HG03280 (cell line): ENCODE results near the gene SMAD9.
"Not testable (repeated sequence)": the region's sequence is repeated elsewhere in the genome, so short reads cannot be mapped to it uniquely, and the experiment has no call there.

Experiments
- ATAC-seq: cut with Tn5 transposase; IDR thresholded peaks from one replicate; pipeline ENCODE4 v1.9.1; 2021; ENCODE audit warnings: mild to moderate bottlenecking, moderate library complexity; ENCODE audit not compliant: unreplicated experiment

Gene SMAD9

GRCh38 chr13:36912369-36912768 lies 7.7 kb downstream of the SMAD9 start:
- no peak for ATAC-seq

DNA sequence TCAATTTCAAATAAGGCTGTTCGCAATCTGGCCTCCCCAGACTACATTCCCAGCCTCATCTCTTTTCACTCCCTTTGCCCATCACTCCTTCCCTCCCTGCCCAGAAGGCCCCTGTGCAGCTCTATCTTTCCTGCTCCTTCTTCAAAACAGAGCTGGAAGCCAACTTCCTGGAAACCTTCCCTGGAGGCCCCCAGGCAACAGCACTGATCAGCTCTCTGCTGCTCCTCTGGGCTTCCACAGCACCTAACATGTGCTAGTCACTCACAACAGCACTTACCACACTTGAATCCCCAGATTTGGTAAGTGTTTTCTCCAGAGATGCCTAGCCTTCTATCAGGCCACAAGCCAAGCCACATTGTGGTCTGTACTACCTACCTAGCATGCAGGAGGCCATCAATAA lies 9.5 kb downstream of the SMAD9 start:
- ATAC-seq, result no peak

- no peak for ATAC-seq
Observed at GRCh38 chr13:36907821-36908220, 12.2 kb downstream of the SMAD9 start.

- ATAC-seq, result no peak
Observed at GRCh38 chr13:36907266-36907665, 12.8 kb downstream of the SMAD9 start.

DNA sequence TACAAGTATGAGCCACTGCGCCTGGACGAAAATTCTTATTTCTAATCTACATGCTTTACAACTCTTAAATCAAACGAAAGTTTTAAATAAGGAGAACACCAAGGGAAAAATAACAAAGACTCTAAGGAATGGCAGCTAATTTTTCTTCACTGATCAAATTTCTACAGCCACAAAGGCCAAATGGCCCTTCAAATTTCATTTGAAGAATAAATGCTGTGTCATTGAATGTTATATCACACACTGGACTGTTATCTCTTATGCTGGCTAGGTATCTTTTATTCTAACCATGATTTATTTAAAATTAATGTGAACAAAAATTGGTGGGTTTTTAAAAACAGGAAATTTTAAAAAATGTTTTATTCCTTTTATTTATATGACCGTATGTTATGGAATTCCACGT lies 14.1 kb downstream of the SMAD9 start:
- ATAC-seq, result no peak

DNA sequence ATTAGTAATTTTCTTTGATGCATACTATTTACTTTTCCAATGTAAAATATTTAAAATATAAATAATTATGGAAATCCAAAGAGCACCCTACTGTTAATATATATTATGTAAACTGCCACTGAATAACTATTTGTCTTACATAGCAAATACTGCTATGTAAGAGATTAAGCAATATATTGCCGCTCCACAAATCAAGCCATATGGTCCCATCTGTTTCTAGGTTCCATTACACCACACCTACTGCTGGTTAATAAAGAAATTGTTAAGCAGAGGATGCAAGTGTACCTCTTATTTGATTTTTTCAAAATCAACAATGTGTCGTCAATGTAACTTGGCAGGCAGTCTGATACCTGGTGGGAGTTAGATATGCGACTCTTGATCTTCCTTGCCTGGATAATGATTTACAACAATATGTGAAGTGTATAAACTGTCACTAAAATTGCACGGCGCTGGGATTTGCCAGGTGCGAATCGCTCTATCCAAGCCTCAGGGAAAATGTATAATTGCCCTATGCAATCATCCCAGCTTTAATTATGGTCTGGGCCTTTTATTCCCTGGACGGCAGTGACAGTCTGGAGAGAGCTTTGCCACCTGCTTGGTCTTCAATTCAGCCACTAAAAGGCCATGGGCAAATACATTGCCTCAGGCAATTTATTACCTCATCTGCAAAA lies 16.0 kb downstream of the SMAD9 start:
- ATAC-seq, result no peak

DNA sequence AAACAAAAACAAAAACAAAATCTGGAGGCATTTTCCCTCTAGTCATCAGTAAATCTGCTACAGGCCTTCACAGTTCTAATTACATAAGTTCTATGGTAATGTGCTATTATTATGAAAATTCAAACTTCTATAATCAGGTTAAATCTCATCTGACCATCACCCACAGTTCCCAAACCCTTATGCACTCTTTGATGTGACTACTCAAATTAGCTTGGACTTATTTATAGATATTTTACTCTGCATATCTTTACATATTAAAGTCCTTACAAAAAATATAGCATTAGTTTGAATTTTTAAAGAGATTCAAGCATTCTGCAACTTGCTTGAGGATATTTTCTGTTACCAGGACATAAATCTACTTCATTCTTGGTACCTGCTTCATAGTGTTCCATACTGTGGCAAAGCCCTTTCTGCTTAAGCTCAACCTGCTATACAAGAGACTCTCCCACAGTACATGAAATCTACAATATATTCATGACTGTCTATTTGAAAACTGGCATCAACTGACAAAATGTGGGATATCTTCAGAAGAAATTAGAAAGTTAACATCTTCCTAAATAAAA lies 22.9 kb downstream of the SMAD9 start:
- no peak for ATAC-seq

DNA sequence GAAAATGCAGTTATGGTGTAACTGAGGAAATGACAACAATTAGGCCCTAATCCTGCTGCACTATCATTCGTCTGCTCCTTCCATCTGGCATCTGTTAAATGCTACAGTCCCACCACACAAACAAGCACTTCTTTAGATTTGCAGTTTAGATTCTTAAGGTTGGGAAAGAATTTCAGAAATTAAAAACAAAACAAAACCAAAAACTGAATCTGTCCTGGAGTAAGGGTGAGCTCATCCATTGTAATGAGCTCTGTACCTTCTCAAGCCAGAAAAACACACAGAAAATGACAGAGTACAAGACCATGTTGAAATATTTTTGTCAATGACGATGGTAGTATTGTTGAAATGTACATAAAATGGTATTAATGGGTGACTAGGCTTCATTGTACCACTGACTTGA lies 28.3 kb downstream of the SMAD9 start:
- no peak for ATAC-seq

DNA sequence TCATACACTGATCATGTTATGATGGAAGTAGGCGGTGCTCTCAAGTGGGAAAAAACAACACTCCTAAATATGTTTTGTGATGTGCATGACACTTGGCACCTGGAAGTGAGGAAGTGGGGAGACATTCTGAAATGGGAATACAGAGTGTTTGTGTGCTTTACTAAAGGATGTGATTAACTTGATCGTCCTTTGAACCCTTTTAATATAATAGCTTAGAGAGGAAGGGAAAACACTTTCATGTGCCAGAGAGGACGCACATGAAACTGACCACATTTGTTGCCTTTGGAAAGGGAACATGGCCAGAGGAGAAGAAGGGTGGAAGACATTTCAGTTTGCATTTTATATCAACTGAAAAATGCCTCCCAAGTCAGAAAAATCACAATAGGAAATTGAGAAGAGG lies 31.4 kb downstream of the SMAD9 start:
- no peak for ATAC-seq

GRCh38 chr13:36887758-36888521 lies 32.1 kb downstream of the SMAD9 start:
- ATAC-seq, result no peak

DNA sequence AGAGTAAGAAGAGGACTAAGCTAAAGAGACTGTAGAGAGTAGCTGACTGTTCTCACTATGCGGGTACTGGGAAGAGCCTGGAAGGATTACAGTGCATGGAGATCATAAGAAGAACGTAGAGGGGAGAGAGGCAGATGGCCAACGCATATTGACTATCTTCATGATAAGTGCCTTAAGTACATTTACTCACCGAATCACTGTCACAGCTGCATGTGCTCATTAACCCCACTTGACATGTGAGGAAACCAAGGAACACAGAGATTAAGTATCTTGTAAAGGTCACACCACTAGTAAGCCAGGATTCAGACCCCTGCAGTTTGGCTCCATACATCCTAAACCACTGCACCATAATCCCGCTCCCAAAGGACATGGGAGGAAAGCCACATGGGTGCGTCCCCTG lies 34.1 kb downstream of the SMAD9 start:
- no peak for ATAC-seq

- ATAC-seq, result no peak
Observed at GRCh38 chr13:36884235-36884634, 35.8 kb downstream of the SMAD9 start.

DNA sequence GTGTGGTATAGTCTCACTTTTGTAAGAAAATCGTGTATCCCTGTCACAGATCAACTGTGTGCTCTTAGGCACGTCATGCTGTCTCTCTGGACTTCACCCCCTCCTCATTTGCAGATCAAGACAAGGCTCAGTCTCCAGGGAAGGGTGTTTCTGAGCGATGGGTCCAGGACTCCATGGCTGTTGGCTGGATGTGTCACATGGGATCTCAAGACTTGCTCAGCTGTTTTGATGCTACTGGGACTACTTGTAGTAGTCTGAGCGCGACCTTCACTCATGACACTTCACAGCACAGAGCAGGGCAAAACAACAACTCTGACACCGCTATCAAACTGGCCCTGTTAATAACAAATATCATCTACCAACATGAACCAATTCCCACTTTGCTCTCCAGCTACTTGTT lies 36.2 kb downstream of the SMAD9 start:
- ATAC-seq, result no peak

DNA sequence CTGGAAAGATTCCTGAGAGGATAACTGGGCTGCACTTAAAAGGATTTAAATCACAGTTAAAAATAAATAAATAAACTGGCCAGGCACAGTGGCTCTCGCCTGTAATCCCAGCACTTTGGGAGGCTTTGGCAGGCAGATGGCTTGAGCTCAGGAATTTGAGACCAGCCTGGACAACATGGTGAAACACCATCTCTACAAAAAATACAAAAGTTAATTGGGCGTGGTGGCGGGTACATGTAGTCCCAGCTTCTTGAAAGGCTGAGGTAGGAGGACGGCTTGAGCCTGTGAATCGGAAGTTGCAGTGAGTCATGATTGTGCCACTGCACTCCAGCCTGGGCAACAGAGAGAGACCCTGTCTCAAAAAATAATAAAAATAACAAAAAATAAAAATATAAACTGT lies 36.6 kb downstream of the SMAD9 start:
- not testable (repeated sequence) for ATAC-seq

- no peak for ATAC-seq
Observed at GRCh38 chr13:36882829-36883390, 37.1 kb downstream of the SMAD9 start.

GRCh38 chr13:36880961-36881360 lies 39.1 kb downstream of the SMAD9 start:
- ATAC-seq, result no peak

DNA sequence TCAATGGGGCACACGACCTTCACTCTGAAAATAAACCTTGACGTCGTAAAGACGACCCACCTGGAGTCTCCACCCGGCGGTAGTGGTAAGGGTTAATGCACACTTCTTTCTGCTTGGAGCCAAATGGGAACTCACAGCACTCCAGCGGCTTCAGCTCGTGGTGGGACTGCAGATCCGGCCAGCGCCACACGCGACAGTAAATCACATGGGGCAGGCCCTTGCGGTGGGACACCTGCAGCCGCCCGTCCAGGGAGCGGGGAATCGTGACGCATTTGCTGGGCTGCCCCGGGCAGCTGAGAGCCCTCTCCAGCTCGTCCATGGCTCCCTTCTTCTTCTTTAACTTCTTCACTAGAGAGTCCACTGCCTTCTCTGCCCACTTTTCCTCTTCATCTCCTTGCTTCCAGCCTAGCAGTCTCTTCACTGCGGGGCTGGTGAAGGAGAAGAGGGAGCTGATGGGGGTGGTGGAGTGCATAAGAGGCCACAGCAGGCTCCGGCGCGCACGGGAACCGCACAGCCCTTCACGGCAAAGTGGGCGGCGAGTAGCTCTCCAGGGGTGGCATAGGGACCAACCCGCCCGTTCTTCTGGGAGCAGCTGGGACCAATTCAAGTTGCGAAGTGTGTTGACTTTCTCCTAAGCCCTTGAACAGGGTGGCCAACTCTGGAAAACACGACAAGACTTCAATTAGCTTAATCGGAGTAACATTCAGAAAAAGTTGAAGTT lies 40.7 kb downstream of the SMAD9 start:
- no peak for ATAC-seq

DNA sequence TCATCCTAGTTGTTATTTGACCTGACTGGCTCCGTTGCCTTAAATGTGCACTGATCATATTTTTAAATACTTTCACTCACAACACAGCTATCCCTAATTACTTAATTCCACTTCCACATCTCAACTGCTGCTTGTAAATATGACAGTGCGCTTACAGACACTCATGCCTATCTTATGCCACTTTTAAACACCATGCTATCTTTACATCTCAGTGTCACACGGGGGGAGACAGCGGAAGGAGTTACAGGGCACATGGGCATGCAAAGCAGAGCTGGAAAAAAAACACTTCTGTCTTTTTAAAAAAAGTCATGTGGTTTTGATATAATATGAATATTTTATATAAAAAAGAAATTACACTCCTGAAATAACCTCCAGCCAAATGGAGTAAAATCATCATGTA lies 44.1 kb downstream of the SMAD9 start:
- no peak for ATAC-seq

DNA sequence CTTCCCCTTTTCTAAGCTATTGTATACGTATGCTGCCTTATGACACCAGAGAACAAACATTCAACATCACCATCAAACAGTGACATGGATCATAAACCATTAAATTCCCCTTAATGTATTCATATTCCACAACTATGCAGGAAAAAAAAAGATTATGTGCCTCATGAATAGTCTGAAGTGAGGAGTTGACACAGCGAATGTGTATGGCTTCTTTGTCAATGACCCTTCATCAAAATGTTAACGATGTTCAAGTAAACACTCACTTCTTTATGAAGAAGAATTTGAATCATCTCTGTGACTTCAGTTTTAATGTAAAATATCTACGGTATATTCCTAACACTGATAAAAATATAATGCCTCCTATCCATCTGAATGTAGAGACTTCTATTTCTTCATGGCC lies 44.6 kb downstream of the SMAD9 start:
- ATAC-seq, result no peak

DNA sequence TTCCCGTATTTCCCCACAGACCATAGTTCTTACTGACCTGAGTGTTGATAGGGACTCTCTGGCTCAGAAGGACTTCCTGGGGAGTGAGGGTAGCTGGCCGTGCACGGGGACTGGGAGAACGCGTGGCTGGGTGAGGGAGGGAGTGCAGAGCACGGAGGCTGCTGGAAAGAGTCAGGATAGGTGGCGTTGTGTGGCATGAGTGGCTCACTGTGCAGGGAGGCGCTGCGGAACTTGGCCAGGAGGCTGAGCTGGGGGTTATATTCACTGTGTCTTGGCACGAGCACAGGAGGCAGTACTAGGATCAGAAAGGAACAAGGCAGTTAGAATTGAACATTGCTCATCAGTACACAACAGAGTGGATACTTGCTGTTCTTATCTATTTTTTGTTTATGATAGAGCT lies 47.4 kb downstream of the SMAD9 start:
- ATAC-seq, result no peak

DNA sequence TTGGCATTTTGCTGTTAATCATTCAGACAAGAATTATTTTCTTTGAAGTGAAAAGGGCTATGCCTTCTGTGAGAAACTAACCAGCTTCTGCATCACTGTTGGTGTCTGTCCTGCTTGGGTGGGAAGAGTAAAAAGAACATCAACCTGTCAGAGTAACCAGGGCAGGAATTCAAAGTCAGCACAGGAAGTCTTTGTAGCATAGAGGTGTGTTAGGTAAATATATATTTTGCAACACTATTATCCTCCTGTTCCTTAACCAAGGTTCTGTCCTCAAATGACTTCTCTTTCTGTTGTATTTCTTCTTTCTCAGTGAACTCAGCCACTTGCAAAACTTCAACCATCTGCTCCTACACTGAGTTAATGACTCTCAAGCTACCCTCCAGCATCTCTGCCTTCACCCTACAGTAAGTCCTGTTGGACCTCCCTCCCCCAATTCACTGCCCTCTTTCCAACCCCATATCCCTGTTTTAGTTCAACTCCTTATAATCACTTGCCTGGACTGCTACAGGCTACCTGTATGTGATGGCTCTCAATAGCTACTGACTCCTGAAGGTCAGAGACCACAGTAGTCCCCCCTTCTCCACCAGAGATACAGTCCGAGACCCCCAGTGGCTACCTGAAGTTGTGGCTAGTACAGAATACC lies 49.9 kb downstream of the SMAD9 start:
- ATAC-seq, result no peak
